GM12872 (cell line): ENCODE results near the gene AEBP1.

Experiments used
- CTCF ChIP-seq: IDR thresholded peaks from 3 replicates; pipeline ENCODE4 v1.5.1; 2011; ENCODE audit warnings: low read depth, mild to moderate bottlenecking, low read length, moderate library complexity; ENCODE audit not compliant: insufficient read depth

Gene AEBP1

GRCh38 chr7:44103923-44104859 lies at the start of gene AEBP1:
Gene AEBP1 (plus strand): TSS chr7:44104345. CDS start chr7:44104666, 321 bp downstream.
- TF ChIP-seq CTCF: 0 out of 3 replicates have a peak, but pooled peaks have one; percentile 5

GRCh38 chr7:44056681-44057080 lies 47.5 kb upstream of the AEBP1 start:
- TF ChIP-seq CTCF: no peak

DNA sequence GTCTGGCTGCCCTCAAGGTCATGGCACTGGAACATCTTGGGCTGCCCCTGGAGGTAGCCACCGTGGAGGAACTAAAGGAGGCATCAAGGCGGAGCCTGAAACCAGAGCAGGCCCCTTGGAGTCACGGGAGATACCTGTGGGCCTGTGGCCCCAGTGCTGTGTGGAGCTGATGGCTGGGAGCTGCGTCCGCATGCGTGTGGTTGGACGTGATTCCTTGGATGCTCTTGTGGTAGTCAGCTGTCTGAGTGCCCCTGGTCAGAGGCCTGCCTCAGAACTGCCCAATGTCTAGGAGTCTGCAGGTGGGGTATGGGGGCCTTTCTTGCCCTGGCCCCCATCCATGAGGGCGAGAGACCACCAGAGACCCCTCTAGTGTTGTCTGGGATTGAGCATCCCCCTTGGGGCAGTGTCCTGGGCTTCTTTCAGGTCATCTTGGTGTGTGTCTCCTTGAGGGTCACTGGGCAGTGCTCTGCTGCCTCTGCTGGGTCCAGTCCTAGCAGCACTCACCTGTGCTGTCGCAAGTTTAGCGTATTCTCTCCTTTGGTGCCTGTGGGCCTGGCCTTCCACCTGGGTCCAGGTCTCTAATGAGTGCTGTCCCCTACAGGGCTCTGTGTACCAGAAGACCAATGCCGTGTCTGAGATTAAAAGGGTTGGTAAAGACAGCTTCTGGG lies 46.8 kb upstream of the AEBP1 start:
- TF ChIP-seq CTCF: no peak

DNA sequence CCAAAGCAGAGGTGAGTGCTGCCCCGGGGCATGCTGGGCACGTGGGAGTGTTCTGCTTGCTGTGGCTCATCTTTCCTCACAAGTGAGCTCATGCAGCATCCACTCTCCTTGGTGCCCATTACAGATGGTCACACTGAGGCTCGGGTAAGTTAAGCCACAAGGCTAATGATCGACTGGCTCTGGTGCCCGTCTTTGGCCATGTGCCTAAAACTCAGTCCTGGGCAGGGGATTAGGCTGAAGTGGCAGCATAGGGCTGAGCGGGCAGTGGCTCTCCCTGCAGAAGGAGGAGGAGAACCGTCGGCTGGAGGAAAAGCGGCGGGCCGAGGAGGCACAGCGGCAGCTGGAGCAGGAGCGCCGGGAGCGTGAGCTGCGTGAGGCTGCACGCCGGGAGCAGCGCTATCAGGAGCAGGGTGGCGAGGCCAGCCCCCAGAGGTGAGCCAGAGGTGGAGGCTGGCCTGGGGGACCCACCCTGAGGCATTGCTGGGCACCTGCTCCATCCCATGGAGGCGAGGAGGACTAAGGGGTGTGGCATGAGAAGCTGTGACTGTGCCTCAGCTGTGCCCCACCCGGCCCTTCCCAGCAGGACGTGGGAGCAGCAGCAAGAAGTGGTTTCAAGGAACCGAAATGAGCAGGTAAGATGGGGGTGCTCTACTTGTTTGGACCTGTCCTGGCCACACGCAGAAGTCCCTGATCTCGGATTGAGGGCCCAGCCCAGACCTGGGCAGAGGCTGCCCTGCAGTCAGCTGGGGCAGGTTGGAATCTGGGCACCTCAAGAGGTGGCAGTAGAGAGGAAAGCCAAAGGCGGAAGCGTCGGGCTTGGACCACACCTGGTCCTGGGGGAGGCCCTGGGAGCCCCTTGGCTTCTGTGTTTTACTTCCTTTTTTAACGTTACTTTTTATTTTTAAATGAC lies 46.0 kb upstream of the AEBP1 start:
- 0 out of 3 replicates have a peak, but pooled peaks have one; percentile 14 for TF ChIP-seq CTCF

- TF ChIP-seq CTCF: no peak
Observed at GRCh38 chr7:44058759-44059218, 45.4 kb upstream of the AEBP1 start.

- no peak for TF ChIP-seq CTCF
Observed at GRCh38 chr7:44059219-44060090, 44.7 kb upstream of the AEBP1 start.
